HK-2 (cell line): ENCODE results near the gene NXPH4.

Experiments used
- DNase-seq: peaks from one replicate; pipeline ENCODE4 v3.0.0-alpha.2; 2018; ENCODE audit not compliant: unreplicated experiment

Gene NXPH4

GRCh38 chr12:57242691-57243454 lies 26.3 kb downstream of the NXPH4 start:
- DNase-seq, result peak; percentile 63

GRCh38 chr12:57243521-57244311 lies 27.1 kb downstream of the NXPH4 start:
- peak; percentile 85 for DNase-seq

GRCh38 chr12:57244312-57244696 lies 27.7 kb downstream of the NXPH4 start:
- DNase-seq, result no peak

GRCh38 chr12:57247041-57247440 lies 30.4 kb downstream of the NXPH4 start:
- no peak for DNase-seq

DNA sequence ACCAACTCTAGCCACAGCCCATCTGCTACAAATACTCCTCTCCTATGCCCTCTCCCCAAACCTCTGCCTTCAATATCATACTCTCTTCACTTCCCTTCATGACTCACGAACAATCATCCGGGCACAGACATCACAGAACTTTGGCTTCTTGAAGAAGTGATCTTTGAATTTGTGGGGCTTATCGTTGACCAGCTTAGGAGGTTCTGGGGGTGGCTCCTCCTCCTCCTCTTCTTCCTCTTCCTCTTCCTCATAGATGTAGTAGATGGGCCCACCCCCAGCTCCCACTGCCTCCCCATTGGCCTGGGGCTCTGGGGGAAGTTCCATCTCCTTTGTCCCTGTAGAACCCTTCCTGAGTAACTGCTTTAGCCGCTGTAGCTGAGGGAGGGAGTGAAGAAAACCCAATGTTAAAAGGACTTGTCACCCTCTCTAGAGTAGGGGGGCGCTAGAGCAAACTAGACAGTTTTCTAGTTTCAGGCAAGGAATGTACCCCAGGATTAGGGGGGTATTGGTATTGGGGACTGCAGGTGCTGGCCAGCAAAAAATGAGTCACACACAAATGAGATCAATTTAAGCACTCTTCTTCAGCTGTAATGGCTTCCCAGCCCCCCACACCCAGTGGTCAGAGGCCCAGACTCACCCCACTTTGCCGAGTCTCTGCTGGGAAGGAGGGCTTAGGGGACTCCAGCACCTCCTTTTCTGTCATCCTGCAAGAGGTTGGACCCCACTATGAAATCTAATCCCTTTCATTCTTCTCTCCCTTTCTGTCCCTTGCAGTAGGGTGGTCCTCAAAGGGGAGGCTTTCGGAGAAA lies 32.5 kb downstream of the NXPH4 start:
- no peak for DNase-seq

DNA sequence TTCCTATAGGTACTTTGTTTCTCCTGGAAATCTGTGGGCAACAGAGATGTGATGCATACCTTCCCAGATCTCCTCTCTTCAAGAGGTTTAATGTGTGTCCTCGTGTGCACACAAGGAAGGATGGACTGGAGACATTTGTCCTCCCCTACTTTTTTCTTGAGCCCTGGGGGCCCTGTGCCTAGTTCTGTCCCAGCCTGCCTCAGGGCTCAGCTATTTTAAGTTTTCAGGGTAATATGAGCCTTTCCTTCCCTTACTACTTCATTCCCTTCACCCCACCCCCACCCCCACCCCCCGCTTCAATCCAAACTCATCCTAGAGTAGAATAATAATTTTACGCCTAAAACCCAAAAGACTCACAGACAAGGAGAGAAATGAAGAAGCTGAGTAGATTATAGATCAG lies 33.9 kb downstream of the NXPH4 start:
- no peak for DNase-seq

- no peak for DNase-seq
These were observed 34.4 kb downstream of the NXPH4 start, which contains the start of gene STAC3 for GRCh38 chr12:57250956-57251355. Gene STAC3, minus strand, starts transcription at chr12:57251187. Its CDS starts 1,551 bp downstream, at chr12:57249636.

DNA sequence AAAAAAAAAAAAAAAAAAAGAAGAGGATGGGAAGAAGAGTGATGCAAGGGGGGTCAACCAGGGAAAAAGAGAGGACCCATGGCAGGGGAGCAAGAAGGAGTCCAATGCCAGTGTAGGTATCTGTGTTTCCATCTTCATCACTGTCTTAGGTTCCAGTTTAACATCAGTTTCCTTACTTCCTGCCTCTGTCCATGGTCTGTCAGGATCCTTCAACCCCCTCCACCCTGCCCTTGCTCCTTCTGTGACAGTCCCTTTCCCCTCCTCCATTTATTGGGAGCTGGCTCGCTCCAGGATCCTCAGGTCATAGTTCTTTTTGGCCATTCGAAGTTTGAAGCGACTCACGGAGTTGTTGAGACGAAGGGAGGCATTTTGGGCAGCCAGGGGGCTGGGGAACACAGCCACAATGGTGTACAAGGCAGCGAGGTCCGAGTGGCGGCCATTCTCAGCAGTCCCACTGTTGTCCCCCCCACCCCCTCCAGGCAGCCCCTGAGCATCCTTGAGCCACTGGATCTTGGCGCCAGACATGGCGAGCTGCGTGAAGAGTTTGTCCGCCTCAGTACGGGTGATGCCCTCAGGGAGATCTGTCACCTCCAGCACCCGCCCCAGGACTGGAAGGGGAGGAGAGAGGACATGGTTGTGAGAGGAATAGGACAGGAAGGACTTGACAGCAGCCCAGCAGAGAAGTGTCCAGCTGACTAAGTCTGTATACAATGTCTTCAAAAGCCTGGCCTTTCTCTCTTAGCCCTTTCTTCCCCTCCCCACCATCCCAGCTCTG lies 38.1 kb downstream of the NXPH4 start:
- no peak for DNase-seq

- no peak for DNase-seq
These were observed 39.3 kb downstream of the NXPH4 start for GRCh38 chr12:57255916-57256315.

DNA sequence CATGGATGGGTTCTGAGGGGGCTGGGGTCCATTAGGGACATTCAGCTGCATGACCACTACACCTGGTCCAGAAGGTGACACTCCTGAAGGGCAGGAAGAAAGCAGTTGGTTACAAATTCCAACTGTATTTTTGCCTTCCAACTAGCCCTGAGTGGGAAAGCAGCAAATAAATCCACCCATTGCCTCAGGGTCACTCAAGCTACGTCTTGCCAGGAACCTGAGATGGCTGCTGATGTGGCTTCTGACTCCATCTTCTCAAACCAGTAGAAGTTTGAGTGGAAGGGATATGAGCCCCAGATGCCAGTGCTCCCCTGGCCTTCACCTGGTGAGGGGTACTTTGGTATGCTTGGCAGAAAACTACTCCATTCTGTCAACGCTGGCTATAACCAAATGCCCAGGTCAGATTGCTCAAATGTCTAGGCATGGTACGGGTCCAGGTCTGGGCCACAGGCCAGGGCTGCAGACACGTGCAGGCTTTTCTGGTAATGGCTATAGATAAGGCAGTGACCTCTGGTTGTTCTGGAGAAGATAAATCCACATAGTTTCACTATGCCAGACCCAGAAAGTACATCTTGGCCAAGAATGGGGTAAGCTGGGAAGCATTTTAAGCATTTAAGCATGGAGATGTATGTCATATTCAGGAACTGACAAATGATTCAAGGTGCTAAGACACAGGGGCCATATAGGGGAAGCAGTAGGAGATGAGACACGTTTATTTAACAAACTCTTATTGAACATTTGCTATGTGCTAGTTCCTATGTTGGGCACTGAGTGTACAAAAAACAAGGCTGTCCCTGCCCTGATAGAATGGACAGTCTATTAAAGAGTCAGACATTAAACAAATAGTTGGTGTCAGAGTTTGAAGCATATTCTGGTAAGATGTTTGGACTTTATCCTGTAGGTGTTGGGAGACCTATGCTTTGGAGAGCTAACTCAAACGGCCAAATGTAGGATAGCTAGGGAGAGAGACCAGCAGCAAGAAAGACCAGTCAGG lies 42.7 kb downstream of the NXPH4 start:
- DNase-seq, result no peak

DNA sequence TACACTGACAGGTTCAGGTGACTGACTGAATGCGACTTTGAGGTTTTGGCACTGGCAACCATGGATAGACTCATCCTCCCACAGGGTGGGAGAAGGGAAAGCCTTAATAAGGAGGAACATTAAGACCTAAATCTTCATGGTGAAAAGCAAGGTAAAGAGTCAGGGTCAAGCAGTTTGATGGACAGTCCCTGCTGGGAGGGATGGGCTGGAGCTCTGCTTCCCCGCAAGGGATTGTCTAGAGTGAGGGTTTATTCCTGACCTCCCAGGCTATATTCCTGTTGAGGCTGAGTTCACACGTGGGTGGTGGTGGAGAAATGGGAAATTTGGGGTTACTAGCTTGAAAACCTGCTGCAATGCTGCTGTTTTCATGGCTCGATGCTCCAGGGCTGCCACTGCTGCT lies 43.8 kb downstream of the NXPH4 start:
- no peak for DNase-seq

GRCh38 chr12:57261428-57261865 lies 44.9 kb downstream of the NXPH4 start:
- DNase-seq, result no peak

- DNase-seq, result no peak
These were observed 45.7 kb downstream of the NXPH4 start for GRCh38 chr12:57262126-57262822.

DNA sequence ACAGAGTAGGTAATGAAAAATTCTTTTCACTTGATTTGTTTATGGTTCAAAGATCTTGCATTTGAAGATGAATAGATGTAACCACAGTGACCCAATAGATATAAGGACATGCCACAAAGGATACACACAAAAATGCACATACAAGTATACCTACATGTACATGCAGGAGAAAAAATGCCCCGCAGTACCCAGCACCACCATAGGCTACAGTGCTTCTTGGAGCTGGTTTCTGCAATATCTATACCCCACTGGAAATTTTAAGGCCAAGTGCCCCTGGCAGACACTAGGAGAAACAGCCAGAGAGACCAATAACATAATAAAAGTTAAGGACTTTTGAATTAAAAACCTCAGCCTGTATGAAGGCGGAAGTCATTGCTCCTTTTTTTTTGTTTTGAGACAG lies 46.5 kb downstream of the NXPH4 start:
- DNase-seq, result no peak

DNA sequence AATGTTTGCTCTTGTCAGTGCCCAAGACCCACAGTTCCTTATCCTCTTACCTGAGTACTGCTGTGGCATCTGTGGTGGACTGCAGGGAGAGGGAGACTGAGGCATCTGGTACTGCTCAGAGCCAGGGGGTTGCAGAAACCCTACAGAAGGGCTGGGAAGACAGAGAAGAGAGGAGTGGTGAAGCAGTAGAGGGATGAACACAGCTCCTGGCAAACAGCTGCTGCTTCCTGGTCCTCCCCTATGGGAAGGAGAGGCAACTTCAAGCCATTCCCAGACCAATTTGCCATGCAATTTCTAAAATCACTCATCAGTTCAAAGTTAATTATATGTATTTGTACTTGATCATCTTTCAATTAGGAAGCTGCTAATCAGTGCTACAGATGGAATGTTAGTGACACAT lies 50.1 kb downstream of the NXPH4 start:
- no peak for DNase-seq

DNA sequence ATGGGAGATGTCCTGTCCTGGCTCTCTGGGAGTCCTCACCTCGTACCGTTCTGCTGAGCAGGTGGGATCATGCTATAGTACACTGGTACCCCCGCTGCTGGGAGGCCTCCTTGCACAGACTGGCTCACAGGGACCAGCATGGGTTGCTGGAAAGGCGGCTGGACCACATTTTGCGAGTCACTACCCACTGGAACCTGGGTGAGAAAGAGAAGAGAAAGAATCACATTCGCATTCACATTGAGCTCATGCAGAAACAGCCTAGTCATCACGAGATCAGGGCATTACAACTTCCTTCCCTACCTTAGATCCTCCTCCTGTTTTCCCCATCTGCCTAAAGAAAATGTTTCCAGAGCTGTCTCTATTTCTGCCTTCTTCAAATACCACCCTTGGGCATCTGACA lies 51.7 kb downstream of the NXPH4 start:
- peak; percentile 23 for DNase-seq

GRCh38 chr12:57270966-57271470 lies 54.4 kb downstream of the NXPH4 start:
- no peak for DNase-seq

GRCh38 chr12:57272337-57273151 lies 56.0 kb downstream of the NXPH4 start:
- DNase-seq, result peak; percentile 24
